Measurements from ENCODE around the gene ERMP1. TPM values are rescaled to one million over a fixed set of nuclear protein-coding genes. Genes with fewer than 3 reads are reported as not detected.

ERMP1 gene
- polyA plus RNA-seq, 1 donor from 2014 or later = 7.8 TPM

DNA sequence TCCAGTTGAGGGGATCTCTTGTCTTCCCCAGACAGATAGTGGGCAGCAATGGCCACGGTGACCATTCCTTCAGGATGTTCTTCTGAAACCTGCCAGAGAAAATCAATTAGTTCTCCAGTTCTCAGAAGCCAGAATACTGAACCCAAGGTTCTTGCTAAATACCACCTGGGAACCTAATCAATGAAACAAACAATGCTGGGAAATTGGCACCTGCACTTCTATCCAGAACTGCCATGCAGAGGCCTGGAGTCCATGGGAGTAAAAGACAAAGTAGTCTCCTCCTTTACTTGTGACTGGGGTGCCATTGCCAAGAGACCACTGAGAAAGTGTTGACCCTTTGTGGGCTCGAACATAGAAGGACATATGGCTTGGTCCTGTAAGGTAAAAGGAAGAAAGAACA lies 45.7 kb downstream of the ERMP1 start:
- H3F3A ChIP-seq (ENCODE audit: insufficient read depth, low read length, poor library complexity, severe bottlenecking) = no peaks in the 10 kb centered on the region
- H3K27me3 ChIP-seq (ENCODE audit: insufficient read depth, low read depth, low read length) = no peaks in the 10 kb centered on the region
- no peak overlapping the region for H3K4me2 ChIP-seq (ENCODE audit: low read length)
- no peaks in the 10 kb centered on the region for H3K9me3 ChIP-seq (ENCODE audit: low read length)
- no peak overlapping the region for H3K27ac ChIP-seq (ENCODE audit: low read length)
- H3K9me2 ChIP-seq (ENCODE audit: insufficient read depth, low read length) = no peaks in the 10 kb centered on the region
- no peak overlapping the region for H3K9ac ChIP-seq (ENCODE audit: low read length)
- no peak overlapping the region for H3K4me3 ChIP-seq (ENCODE audit: low read length)
- H3K79me2 ChIP-seq (replicated peaks; ENCODE audit: insufficient read depth, low read length) = no peaks in the 10 kb centered on the region
- no peaks in the 10 kb centered on the region for H4K20me1 ChIP-seq (ENCODE audit: insufficient read depth)
- no peaks in the 10 kb centered on the region for H3K36me3 ChIP-seq (ENCODE audit: insufficient read depth, low read length)
- TF ChIP-seq EP300 (conservative IDR thresholded peaks at IDR 0.05; ENCODE audit: poor library complexity, severe bottlenecking) = no peak
- no peak for TF ChIP-seq TAF1 (IDR thresholded peaks at IDR 0.05; ENCODE audit: low read depth)
- TF ChIP-seq, protein P1, sequence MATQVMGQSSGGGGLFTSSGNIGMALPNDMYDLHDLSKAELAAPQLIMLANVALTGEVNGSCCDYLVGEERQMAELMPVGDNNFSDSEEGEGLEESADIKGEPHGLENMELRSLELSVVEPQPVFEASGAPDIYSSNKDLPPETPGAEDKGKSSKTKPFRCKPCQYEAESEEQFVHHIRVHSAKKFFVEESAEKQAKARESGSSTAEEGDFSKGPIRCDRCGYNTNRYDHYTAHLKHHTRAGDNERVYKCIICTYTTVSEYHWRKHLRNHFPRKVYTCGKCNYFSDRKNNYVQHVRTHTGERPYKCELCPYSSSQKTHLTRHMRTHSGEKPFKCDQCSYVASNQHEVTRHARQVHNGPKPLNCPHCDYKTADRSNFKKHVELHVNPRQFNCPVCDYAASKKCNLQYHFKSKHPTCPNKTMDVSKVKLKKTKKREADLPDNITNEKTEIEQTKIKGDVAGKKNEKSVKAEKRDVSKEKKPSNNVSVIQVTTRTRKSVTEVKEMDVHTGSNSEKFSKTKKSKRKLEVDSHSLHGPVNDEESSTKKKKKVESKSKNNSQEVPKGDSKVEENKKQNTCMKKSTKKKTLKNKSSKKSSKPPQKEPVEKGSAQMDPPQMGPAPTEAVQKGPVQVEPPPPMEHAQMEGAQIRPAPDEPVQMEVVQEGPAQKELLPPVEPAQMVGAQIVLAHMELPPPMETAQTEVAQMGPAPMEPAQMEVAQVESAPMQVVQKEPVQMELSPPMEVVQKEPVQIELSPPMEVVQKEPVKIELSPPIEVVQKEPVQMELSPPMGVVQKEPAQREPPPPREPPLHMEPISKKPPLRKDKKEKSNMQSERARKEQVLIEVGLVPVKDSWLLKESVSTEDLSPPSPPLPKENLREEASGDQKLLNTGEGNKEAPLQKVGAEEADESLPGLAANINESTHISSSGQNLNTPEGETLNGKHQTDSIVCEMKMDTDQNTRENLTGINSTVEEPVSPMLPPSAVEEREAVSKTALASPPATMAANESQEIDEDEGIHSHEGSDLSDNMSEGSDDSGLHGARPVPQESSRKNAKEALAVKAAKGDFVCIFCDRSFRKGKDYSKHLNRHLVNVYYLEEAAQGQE (IDR thresholded peaks at IDR 0.05; ENCODE audit: borderline replicate concordance) = no peak
- TF ChIP-seq MXI1 (conservative IDR thresholded peaks at IDR 0.05; ENCODE audit: poor library complexity, severe bottlenecking) = no peak
- TF ChIP-seq RAD21 (conservative IDR thresholded peaks at IDR 0.05) = no peak
- TF ChIP-seq, protein P2, sequence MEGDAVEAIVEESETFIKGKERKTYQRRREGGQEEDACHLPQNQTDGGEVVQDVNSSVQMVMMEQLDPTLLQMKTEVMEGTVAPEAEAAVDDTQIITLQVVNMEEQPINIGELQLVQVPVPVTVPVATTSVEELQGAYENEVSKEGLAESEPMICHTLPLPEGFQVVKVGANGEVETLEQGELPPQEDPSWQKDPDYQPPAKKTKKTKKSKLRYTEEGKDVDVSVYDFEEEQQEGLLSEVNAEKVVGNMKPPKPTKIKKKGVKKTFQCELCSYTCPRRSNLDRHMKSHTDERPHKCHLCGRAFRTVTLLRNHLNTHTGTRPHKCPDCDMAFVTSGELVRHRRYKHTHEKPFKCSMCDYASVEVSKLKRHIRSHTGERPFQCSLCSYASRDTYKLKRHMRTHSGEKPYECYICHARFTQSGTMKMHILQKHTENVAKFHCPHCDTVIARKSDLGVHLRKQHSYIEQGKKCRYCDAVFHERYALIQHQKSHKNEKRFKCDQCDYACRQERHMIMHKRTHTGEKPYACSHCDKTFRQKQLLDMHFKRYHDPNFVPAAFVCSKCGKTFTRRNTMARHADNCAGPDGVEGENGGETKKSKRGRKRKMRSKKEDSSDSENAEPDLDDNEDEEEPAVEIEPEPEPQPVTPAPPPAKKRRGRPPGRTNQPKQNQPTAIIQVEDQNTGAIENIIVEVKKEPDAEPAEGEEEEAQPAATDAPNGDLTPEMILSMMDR (IDR thresholded peaks at IDR 0.05; ENCODE audit: poor library complexity, severe bottlenecking) = no peak
- TF ChIP-seq POLR2AphosphoS5 (IDR thresholded peaks at IDR 0.05) = no peak
- TF ChIP-seq EZH2 (IDR thresholded peaks at IDR 0.05; ENCODE audit: borderline replicate concordance, insufficient read depth, low read length, poor library complexity, severe bottlenecking) = no peak
- no peak for TF ChIP-seq SMC3 (conservative IDR thresholded peaks at IDR 0.05; ENCODE audit: poor library complexity)
- no peak overlapping the region for H2AFZ ChIP-seq (ENCODE audit: low read depth, low read length)

DNA sequence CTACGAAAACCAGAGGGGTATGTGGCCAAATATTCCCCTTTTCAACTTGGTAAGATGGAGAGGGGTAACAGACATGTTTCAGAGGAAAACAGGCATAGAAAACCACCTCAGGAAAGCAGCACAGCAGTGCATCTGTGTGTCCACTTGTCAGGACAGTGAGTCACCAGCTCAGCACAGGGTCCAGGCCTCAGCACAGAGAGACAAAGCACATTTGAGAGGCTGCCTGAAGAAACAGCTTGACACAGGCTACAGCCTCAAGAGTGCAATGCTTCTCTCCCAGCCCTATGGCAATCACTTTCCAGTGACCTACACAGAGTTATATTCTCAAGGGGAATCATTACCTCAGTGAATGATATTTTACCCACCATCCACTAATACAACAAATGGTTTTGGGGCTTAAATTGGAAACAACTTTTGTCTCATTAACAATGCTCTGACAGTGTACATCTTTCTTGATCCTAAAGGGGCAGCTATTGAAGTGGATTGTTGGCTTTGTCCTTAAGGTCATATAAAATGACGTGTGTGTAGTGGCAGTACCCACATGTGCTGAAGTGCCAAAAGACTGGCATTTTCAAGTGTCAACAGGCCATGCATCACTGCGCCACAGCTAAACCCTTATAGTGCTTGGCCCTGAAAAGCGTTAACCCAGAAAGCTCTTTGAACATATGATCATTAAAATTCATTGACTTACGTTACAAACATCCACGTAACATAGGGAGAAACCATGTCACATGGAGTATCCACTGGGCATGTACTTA lies 46.4 kb downstream of the ERMP1 start:
- Histone ChIP-seq H3K9me3 (ENCODE audit: low read length) (no peaks in the 10 kb centered on the region), H3K4me2 (ENCODE audit: low read length) (no peak overlapping the region), H3F3A (ENCODE audit: insufficient read depth, low read length, poor library complexity, severe bottlenecking) (no peaks in the 10 kb centered on the region), H3K36me3 (ENCODE audit: insufficient read depth, low read length) (no peaks in the 10 kb centered on the region), H2AFZ (ENCODE audit: low read depth, low read length) (no peak overlapping the region), H4K20me1 (ENCODE audit: insufficient read depth) (no peaks in the 10 kb centered on the region), H3K27me3 (ENCODE audit: insufficient read depth, low read depth, low read length) (no peaks in the 10 kb centered on the region), H3K9ac (ENCODE audit: low read length) (no peak overlapping the region), H3K4me3 (ENCODE audit: low read length) (no peak overlapping the region), H3K27ac (ENCODE audit: low read length) (no peak overlapping the region), H3K9me2 (ENCODE audit: insufficient read depth, low read length) (no peaks in the 10 kb centered on the region), H3K79me2 (replicated peaks; ENCODE audit: insufficient read depth, low read length) (no peaks in the 10 kb centered on the region)
- TF ChIP-seq SMC3 (conservative IDR thresholded peaks at IDR 0.05; ENCODE audit: poor library complexity) (no peak), TAF1 (IDR thresholded peaks at IDR 0.05; ENCODE audit: low read depth) (no peak), MXI1 (conservative IDR thresholded peaks at IDR 0.05; ENCODE audit: poor library complexity, severe bottlenecking) (no peak), EZH2 (IDR thresholded peaks at IDR 0.05; ENCODE audit: borderline replicate concordance, insufficient read depth, low read length, poor library complexity, severe bottlenecking) (no peak), RAD21 (conservative IDR thresholded peaks at IDR 0.05) (no peak), POLR2AphosphoS5 (IDR thresholded peaks at IDR 0.05) (no peak), EP300 (conservative IDR thresholded peaks at IDR 0.05; ENCODE audit: poor library complexity, severe bottlenecking) (no peak)
- TF ChIP-seq, protein P2 (IDR thresholded peaks at IDR 0.05; ENCODE audit: poor library complexity, severe bottlenecking) = no peak
- TF ChIP-seq, protein P1 (IDR thresholded peaks at IDR 0.05; ENCODE audit: borderline replicate concordance) = no peak
